GM18867 (cell line): Measurements from ENCODE around the gene ANO6.
"Not testable (repeated sequence)": the region's sequence is repeated elsewhere in the genome, so short reads cannot be mapped to it uniquely, and the experiment has no call there.

ENCODE experiments used
- ATAC-seq: cut with Tn5 transposase; IDR thresholded peaks from one replicate; pipeline ENCODE4 v1.9.1; 2021; ENCODE audit warnings: mild to moderate bottlenecking, moderate library complexity; ENCODE audit not compliant: unreplicated experiment

Gene ANO6

GRCh38 chr12:45302621-45303369, 86.9 kb downstream of the ANO6 start:
- no peak for ATAC-seq

- ATAC-seq: no peak
Observed at GRCh38 chr12:45303945-45304344, 88.0 kb downstream of the ANO6 start.

DNA sequence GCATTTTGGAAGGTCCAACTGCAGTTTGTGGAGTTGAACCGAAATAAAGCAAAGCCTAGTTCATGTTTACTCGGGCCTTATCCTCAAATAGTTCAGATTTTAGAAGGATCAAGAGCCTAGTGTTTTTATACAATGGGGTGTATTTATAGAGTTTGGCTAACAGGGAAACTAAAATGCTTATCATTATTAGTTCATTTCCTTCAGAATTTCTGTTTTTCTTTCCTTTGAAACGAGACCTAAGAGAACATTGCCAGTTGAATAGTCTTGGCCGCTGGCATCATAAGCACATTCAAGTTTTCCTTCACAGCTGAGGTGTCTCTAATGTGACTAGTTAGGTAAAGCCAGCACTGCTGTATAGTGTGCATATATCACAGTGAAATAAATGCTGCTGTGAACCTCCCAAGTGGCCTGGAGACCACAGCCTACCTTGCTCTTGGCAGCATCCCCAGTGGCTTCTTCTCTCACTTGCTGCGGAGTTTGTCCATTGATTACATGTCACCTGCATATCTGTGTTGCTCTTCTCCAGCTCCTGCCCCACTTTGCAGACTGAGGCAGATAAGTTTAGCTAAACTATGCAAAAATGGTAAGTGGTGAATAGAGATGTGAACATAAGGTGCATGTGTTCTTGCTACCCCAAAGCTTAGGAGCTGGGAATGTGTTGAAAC, 88.8 kb downstream of the ANO6 start:
- ATAC-seq: no peak

- no peak for ATAC-seq
Observed at GRCh38 chr12:45305907-45306306, 90.0 kb downstream of the ANO6 start.

- no peak for ATAC-seq
Observed at GRCh38 chr12:45309836-45310626, 94.1 kb downstream of the ANO6 start.

DNA sequence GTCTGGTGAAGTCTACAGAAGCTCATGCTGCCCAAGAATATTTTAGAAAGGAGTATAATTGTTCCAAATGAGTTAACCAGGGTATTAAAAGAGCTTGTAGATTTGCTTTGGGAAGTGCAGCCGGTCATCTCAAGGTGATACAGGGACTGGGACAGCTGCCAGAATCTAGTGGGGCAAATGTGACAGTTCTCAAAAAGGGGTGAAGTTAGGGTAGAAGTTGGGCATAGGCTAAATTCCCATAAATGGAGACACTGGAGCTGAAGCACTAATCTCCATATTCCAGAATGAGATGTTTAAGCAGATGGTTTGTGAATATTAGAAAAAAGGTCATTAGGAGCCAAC, 94.7 kb downstream of the ANO6 start:
- no peak for ATAC-seq

DNA sequence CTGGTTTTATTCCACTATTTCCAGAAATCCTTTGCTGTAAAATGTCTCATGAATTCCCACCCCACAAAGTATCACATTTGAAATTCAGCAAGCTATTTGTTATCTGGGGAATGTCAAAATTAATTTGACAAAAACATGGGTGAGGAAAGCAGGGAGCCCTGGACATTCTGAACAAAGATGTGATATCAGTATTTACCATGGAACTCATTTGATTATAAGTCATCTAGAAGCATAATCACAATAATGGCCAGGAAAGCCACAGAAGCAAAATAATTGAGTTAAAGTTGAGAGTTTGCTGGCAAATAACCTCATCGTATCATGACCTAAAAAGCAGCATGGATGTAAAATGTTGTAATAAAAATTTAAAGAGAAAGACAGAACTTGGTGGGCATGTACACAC, 96.1 kb downstream of the ANO6 start:
- no peak for ATAC-seq

GRCh38 chr12:45314770-45315169, 98.9 kb downstream of the ANO6 start:
- no peak for ATAC-seq

DNA sequence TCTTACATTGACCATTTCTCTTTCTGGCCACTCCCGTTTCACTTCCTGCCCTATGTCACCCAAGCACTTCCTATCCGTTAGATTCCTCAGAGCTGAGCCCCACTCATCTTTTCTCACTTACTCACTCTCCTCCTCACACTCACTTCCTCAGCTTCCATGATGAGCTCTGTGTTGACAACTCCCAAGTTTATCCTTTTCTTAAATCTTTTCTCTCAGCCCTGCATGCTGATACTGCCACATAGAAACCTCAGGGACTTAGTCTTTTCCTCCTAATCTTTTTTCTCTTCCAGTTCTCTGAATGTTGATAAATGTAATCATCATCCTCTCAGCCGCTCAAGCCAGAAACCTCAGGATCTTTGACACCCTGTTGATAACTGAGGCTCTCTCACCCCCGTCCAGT, 99.6 kb downstream of the ANO6 start:
- ATAC-seq: no peak

GRCh38 chr12:45317261-45317660, 101.4 kb downstream of the ANO6 start:
- not testable (repeated sequence) for ATAC-seq

DNA sequence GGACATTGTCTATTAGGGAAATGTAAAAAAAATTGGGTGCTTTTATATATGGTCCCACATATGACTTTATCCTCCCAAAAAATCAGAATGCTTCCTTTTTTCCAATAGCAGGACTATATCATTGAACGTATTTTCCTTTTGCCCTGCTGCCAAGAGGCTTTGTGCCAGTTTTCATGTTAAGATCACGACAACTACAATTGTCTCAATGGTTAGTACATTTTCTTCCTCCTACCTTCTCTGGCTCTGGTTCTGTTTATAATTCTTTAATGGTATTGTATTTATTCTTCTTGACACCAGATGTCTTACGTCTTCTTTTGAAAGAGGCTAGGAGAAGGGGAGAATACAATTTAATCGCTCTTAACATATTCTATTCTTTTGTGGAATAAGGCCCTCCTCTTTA, 106.9 kb downstream of the ANO6 start:
- no peak for ATAC-seq

GRCh38 chr12:45324391-45324790, 108.5 kb downstream of the ANO6 start:
- no peak for ATAC-seq

DNA sequence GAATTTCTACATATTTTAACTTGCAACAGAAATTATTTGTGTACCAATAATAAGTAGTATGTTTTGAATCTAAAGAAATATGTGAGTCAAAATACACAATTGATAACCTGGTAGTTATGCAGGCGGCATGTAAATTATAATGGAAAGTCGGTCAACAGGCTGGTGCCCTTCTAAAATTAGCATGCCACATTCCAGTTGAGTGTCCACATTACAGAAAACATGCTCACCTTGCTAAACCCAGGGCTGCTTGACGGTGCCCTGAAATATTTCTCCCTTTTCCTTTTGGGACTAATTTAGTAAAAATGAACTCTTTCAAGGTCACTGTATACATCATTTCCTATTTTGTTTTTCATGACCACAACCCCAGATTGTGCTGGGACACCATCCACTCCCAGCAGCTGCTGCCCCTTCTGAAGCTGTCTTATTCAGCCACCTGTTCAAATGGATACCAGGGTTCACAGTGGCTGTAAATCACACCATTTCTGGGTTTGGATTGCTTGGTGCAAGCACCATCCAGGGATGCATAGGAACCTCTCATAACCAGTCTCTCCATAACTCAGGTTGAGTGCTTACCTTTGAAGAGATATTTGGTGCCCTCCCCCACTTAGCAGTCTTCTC, 110.6 kb downstream of the ANO6 start:
- no peak for ATAC-seq

DNA sequence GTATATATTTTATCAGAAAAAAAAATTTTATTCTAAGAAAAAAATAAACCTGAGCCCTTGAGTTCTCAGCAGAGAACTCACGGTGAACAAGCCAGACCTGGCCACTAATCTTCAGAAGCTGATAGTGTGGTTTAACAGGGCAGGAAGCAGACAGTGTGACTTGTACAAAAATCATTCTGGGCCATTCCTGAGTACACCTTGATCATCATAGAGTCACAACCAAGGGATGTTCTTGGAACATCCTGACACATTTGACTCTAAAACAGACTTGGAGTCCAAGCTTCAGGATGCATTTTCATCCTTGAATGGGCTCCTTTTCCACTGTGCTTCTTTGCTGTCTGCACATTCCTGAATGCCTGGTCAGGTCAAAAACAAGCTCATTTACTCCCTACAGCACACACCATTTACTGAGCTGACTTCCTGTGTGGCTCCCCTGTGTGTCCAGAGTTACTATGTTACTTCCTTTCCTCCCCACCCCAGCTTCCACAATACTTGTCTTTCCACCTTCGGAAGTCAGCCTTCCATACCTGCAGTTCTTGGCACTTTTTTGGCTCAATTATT, 112.0 kb downstream of the ANO6 start:
- ATAC-seq: no peak

DNA sequence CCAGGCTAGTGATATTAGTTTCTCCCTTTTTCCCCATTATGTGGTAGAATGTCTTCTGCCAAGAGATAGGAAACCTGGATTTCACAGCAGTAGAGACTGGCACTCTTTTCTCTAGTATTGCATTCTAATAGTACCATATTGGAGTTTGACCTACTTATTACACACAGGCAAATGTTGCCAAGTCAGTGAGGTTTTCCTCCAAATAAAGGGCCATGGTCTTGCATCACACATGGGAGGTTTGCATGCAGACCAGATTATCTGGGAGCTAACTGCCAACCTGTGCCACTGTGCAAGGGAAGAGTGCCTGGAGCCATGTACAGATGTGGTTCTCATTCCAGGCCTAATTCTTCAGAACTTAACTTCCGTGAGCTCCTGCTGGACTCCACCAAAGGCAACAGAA, 113.3 kb downstream of the ANO6 start:
- ATAC-seq: no peak

DNA sequence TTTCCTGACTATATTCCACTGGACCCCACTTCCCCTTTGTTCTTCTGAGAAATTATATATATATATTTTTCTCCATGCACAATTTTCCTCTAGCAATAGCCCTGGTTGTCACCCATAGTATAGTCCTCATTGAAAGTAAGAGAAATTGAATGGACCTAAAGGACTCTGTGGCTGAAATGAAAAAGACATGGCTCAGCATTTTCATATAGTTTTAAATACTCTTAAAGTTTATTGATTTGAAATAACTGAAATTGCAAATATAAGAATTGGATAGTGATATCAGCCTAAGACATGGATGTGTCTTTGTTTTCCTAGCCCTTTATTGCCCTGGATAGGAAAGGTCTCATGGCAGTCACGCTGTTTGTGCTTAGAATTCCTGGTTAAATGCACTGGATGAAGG, 113.8 kb downstream of the ANO6 start:
- ATAC-seq: no peak

DNA sequence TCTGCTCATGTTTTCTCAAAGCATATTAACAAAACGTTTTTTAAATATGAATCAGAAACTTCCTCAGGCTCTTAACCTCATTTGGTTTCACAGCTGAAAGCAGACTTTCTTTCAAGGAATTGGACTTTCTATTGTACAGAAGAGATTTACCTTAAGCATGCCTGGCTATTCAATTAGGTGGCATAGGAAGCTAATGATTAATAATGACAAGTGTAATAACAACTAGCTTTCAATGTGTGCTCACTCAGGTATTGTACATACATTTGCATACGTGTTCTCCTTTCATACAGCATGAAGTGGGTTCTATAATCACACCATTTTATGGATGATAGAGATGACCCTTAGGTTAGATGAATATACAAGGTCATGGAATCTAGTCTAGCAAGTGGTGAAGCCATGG, 115.7 kb downstream of the ANO6 start:
- no peak for ATAC-seq

DNA sequence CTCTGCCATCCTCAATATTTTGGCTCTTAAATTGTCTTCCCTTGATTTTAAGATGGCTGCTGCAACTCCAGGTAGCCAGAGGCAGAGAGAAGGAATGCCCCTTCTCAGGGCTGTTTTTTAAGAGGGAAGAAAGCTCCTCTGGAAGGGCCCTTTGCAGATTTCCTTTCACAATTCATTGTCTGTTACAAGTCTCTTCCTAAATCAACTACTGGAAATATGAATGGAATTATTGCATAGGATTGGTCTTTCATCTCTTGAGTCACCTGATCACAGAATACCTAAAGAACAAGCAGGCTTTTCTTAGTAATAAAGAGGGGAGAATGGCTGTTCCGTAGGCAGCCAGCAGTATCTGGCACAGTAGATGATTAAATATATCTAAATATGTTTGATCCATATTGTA, 118.5 kb downstream of the ANO6 start:
- ATAC-seq: no peak

- no peak for ATAC-seq
Observed at GRCh38 chr12:45336331-45336730, 120.4 kb downstream of the ANO6 start.

DNA sequence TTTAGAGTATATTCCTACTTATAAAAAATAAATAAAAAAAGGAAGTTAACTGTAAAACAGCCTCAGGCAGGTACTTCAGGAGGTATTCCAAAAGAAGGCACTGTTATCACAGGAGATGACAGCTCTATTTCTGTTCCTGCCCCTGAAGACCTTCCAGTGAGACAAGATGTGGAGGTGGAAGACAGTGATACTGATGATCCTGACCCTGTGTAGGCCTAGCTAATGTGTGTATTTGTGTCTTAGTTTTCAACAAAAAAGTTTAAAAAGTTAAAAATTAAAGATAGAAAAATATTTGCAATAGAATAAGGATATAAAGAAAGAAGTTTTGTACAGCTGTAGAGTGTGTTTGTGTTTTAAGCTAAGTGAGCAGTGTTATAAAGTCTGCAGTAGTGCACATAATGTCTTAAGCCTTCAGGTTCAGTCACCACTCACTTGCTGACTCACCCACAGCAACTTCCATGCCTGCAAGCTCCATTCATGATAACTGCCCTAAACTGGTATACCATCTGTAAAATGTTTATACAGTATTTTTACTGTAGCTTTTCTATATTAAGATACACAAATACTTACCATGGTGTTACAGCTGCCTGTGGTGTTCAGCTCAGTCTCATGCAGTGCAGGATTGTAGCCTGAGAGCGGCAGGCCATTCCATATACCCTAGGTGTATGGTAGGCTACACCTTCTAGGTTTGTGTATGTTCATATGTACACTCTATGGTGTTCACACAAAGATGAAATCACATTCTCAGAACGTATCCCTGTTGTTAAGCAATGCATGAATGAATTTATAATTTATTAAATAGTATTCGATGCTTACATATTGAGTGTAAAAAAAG, 121.1 kb downstream of the ANO6 start:
- no peak for ATAC-seq
